ENCODE measurements around the gene TOX4. TPM values are rescaled to one million over a fixed set of nuclear protein-coding genes. Genes with fewer than 3 reads are reported as not detected.
A peak's percentile ranks its signal among the peaks of the same experiment; 100 is the strongest.

Gene TOX4
- total RNA-seq, 1 donor from 2014 or later = 92.2 TPM

GRCh38 chr14:21514341-21514740 is 37.3 kb downstream of the TOX4 start:
- peaks cover 2% of the 10 kb centered on the region for H4K20me1 ChIP-seq (ENCODE audit: insufficient read depth, low read length)
- H3K9me3 Mint-ChIP-seq (ENCODE audit: unreplicated experiment) = no peaks in the 10 kb centered on the region
- H3K4me1 Mint-ChIP-seq (ENCODE audit: low read depth, unreplicated experiment) = peaks cover 9% of the 10 kb centered on the region
- H3K36me3 Mint-ChIP-seq (ENCODE audit: low read depth, unreplicated experiment) = no peaks in the 10 kb centered on the region
- no peak overlapping the region for H3K27ac ChIP-seq (ENCODE audit: low read depth, low read length)
- no peaks in the 10 kb centered on the region for H3K36me3 ChIP-seq (ENCODE audit: insufficient read depth, low read length)
- H3K4me3 Mint-ChIP-seq (ENCODE audit: unreplicated experiment) = no peak overlapping the region
- H3K9ac ChIP-seq (ENCODE audit: low read length) = no peak overlapping the region
- no peak overlapping the region for H3K4me2 ChIP-seq (ENCODE audit: low read length)
- H3K4me1 ChIP-seq (ENCODE audit: insufficient read depth, low read length) = no peaks in the 10 kb centered on the region
- no peak overlapping the region for H2AFZ ChIP-seq (ENCODE audit: low read depth, low read length)
- no peak overlapping the region for H3K27ac Mint-ChIP-seq (ENCODE audit: unreplicated experiment)
- FAIRE-seq (no peak), DNase-seq (ENCODE audit: low read depth) (no peak)
- no peaks in the 10 kb centered on the region for H3K9me3 ChIP-seq (ENCODE audit: insufficient read depth, low read depth, low read length)
- H3K27me3 Mint-ChIP-seq (ENCODE audit: low read depth, unreplicated experiment) = no peaks in the 10 kb centered on the region
- no peaks in the 10 kb centered on the region for H3K27me3 ChIP-seq (ENCODE audit: insufficient read depth, low read length)
- peaks cover 18% of the 10 kb centered on the region for H3K79me2 ChIP-seq (ENCODE audit: insufficient read depth, low read length)
- no peak overlapping the region for H3K4me3 ChIP-seq (ENCODE audit: insufficient read depth, low read depth, low read length)
- no peak for TF ChIP-seq EZH2 (IDR thresholded peaks at IDR 0.05; ENCODE audit: insufficient read depth, low read length)
- no peak for TF ChIP-seq CTCF (IDR thresholded peaks at IDR 0.05; ENCODE audit: insufficient read depth, low read depth, low read length)

- Histone ChIP-seq H3K9ac (ENCODE audit: low read length) (no peak overlapping the region), H3K36me3 (ENCODE audit: insufficient read depth, low read length) (no peaks in the 10 kb centered on the region), H3K27me3 (ENCODE audit: insufficient read depth, low read length) (no peaks in the 10 kb centered on the region), H3K4me2 (ENCODE audit: low read length) (no peak overlapping the region), H4K20me1 (ENCODE audit: insufficient read depth, low read length) (no peaks in the 10 kb centered on the region), H3K27ac (ENCODE audit: low read depth, low read length) (no peak overlapping the region), H3K79me2 (ENCODE audit: insufficient read depth, low read length) (no peaks in the 10 kb centered on the region), H3K9me3 (ENCODE audit: insufficient read depth, low read depth, low read length) (no peaks in the 10 kb centered on the region), H3K4me3 (ENCODE audit: insufficient read depth, low read depth, low read length) (no peak overlapping the region), H3K4me1 (ENCODE audit: insufficient read depth, low read length) (peaks cover 13% of the 10 kb centered on the region), H2AFZ (ENCODE audit: low read depth, low read length) (no peak overlapping the region)
- peaks cover 25% of the 10 kb centered on the region for H3K4me1 Mint-ChIP-seq (ENCODE audit: low read depth, unreplicated experiment)
- H3K9me3 Mint-ChIP-seq (ENCODE audit: unreplicated experiment) = peaks cover 2% of the 10 kb centered on the region
- TF ChIP-seq EZH2 (IDR thresholded peaks at IDR 0.05; ENCODE audit: insufficient read depth, low read length) (no peak), CTCF (IDR thresholded peaks at IDR 0.05; ENCODE audit: insufficient read depth, low read depth, low read length) (no peak)
- DNase-seq (ENCODE audit: low read depth) (no peak), FAIRE-seq (no peak)
- no peak overlapping the region for H3K4me3 Mint-ChIP-seq (ENCODE audit: unreplicated experiment)
- no peak overlapping the region for H3K27ac Mint-ChIP-seq (ENCODE audit: unreplicated experiment)
- no peaks in the 10 kb centered on the region for H3K27me3 Mint-ChIP-seq (ENCODE audit: low read depth, unreplicated experiment)
- H3K36me3 Mint-ChIP-seq (ENCODE audit: low read depth, unreplicated experiment) = peaks cover 8% of the 10 kb centered on the region
Observed at GRCh38 chr14:21518725-21519124, 41.7 kb downstream of the TOX4 start.

GRCh38 chr14:21520767-21521166 is 43.8 kb downstream of the TOX4 start:
- no peaks in the 10 kb centered on the region for H3K27me3 Mint-ChIP-seq (ENCODE audit: low read depth, unreplicated experiment)
- H3K27ac ChIP-seq (ENCODE audit: low read depth, low read length) = peak overlapping the region; percentile 42
- no peak overlapping the region for H3K4me2 ChIP-seq (ENCODE audit: low read length)
- TF ChIP-seq CTCF (IDR thresholded peaks at IDR 0.05; ENCODE audit: insufficient read depth, low read depth, low read length) (no peak), EZH2 (IDR thresholded peaks at IDR 0.05; ENCODE audit: insufficient read depth, low read length) (no peak)
- peaks cover 17% of the 10 kb centered on the region for H3K4me1 ChIP-seq (ENCODE audit: insufficient read depth, low read length)
- peaks cover 25% of the 10 kb centered on the region for H3K4me1 Mint-ChIP-seq (ENCODE audit: low read depth, unreplicated experiment)
- peak overlapping the region; percentile 30 for H3K4me3 Mint-ChIP-seq (ENCODE audit: unreplicated experiment)
- H3K36me3 Mint-ChIP-seq (ENCODE audit: low read depth, unreplicated experiment) = peaks cover 18% of the 10 kb centered on the region
- DNase-seq (ENCODE audit: low read depth) (no peak), FAIRE-seq (no peak)
- no peaks in the 10 kb centered on the region for H3K36me3 ChIP-seq (ENCODE audit: insufficient read depth, low read length)
- H3K9me3 Mint-ChIP-seq (ENCODE audit: unreplicated experiment) = peaks cover 2% of the 10 kb centered on the region
- H3K27me3 ChIP-seq (ENCODE audit: insufficient read depth, low read length) = no peaks in the 10 kb centered on the region
- H4K20me1 ChIP-seq (ENCODE audit: insufficient read depth, low read length) = no peaks in the 10 kb centered on the region
- no peak overlapping the region for H3K4me3 ChIP-seq (ENCODE audit: insufficient read depth, low read depth, low read length)
- peak overlapping the region; percentile 54 for H3K27ac Mint-ChIP-seq (ENCODE audit: unreplicated experiment)
- H2AFZ ChIP-seq (ENCODE audit: low read depth, low read length) = no peak overlapping the region
- peaks cover 4% of the 10 kb centered on the region for H3K79me2 ChIP-seq (ENCODE audit: insufficient read depth, low read length)
- no peaks in the 10 kb centered on the region for H3K9me3 ChIP-seq (ENCODE audit: insufficient read depth, low read depth, low read length)
- no peak overlapping the region for H3K9ac ChIP-seq (ENCODE audit: low read length)
